HG03558 (cell line): Measurements from ENCODE around the gene CYSRT1.
A peak's percentile ranks its signal among the peaks of the same experiment; 100 is the strongest.

Experiments
- ATAC-seq: cut with Tn5 transposase; IDR thresholded peaks from one replicate; pipeline ENCODE4 v1.9.1; 2021; ENCODE audit warnings: moderate number of reproducible peaks; ENCODE audit not compliant: unreplicated experiment; ENCODE audit errors: extremely low read depth

The CYSRT1 gene

GRCh38 chr9:137222190-137223077, 2.5 kb upstream of the CYSRT1 start, which contains the start of gene RNF208:
Gene RNF208 (minus strand): TSS chr9:137222240. CDS start chr9:137221212, 1,028 bp downstream.
- no peak for ATAC-seq

- ATAC-seq: peak; percentile 57
These were observed 1.6 kb upstream of the CYSRT1 start for GRCh38 chr9:137223078-137223970.

DNA sequence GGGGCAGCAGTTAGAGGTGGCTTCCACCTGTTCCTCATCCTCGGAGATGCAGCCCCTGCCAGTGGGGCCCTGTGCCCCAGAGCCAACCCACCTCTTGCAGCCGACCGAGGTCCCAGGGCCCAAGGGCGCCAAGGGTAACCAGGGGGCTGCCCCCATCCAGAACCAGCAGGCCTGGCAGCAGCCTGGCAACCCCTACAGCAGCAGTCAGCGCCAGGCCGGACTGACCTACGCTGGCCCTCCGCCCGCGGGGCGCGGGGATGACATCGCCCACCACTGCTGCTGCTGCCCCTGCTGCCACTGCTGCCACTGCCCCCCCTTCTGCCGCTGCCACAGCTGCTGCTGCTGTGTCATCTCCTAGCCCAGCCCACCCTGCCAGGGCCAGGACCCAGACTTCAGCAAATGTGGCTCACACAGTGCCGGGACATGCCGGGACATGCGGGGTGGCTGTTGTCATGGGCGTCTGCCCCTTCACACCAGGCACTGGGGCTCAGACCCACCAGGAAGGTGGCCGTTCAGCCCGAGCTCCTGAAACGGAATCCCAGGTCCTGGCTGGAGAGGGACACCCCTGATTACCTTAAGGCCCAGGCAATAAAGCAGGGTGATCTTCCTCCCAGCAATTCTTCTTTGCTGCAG, 841 bp downstream of the CYSRT1 start:
- ATAC-seq: no peak

GRCh38 chr9:137226338-137227053, 1.5 kb downstream of the CYSRT1 start:
- ATAC-seq: no peak

GRCh38 chr9:137227054-137227852, 2.3 kb downstream of the CYSRT1 start, which contains the start of gene RNF224:
Gene RNF224 (plus strand): TSS chr9:137227502. CDS start chr9:137228336, 834 bp downstream.
- no peak for ATAC-seq

DNA sequence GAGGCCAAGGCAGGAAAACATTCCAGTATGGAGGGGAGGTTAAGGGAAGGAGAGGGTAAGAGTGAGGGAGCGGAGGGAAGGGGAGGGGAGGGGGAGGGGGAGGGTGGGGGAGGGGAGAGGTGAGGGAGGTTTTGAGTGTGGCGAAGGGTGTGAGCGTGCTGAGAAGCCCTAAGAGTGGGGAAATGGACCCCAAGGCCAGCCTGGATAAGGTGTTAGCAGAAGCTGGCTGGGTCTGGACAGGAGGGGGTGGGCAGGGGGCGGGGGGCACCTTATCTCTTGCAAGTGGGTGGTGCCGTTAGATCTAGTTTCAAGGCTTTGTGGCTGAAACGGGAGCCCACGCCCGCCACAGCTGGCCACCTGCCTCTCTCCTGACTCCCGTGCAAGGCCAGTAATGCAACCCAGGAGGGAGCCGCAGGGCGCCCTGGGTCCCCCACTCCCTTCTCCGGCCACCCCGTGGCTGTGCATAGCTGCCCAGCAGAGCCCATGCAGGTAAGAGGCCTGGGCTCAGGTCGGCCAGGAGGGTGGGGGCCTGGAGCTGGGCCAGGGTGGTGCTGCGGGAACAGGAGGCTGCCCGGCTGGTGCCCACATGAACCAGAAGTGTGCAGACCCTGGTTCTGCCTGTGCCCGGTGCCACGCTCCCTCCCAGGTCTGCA, 3.0 kb downstream of the CYSRT1 start:
- no peak for ATAC-seq

GRCh38 chr9:137228506-137228967, 3.6 kb downstream of the CYSRT1 start:
- ATAC-seq: no peak

GRCh38 chr9:137228968-137229896, 4.3 kb downstream of the CYSRT1 start:
- ATAC-seq: no peak

DNA sequence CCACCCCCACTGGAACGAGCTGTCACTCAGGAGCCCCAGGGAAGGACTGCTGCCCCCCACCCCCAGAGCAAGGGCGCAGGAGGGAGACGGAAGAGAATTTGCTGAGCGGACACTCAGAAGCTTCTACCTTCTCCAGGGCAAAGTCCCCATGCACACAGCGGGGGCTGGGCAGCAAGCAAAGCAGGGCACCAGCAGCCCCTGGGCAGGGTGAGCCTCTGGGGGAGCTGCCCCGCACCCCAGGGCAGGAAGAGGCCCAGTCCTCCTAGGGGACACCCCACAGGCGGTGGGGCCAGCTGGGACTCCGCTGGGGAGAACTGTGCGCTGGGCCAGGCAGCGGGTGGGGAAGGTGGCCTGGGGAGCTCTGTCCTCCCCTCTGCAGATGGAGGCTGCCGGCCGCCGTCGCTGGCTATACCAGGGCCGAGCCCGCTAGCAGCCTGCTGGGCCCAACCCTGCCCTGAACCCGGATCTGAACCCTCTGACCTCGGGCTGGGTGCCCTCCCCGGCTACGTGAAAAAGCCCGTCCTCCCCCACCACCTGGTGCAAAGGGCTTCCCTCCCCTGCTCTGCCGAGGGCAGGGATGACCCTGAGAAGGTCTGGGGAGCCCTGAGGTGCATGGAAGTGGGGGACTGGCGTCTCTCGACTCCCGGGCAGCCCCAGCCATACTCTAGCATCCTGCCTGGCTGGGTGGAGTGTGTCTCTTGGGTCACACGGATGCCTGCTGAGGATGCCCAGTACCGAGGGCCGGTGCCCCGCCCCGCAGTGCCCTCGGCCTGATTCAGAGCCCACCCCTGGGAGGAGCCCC, 5.1 kb downstream of the CYSRT1 start:
- no peak for ATAC-seq

- no peak for ATAC-seq
These were observed 5.9 kb downstream of the CYSRT1 start, which contains the start of gene SLC34A3 for GRCh38 chr9:137230705-137231371. Gene SLC34A3 (plus strand): TSS chr9:137230901. CDS start chr9:137231703, 802 bp downstream.

DNA sequence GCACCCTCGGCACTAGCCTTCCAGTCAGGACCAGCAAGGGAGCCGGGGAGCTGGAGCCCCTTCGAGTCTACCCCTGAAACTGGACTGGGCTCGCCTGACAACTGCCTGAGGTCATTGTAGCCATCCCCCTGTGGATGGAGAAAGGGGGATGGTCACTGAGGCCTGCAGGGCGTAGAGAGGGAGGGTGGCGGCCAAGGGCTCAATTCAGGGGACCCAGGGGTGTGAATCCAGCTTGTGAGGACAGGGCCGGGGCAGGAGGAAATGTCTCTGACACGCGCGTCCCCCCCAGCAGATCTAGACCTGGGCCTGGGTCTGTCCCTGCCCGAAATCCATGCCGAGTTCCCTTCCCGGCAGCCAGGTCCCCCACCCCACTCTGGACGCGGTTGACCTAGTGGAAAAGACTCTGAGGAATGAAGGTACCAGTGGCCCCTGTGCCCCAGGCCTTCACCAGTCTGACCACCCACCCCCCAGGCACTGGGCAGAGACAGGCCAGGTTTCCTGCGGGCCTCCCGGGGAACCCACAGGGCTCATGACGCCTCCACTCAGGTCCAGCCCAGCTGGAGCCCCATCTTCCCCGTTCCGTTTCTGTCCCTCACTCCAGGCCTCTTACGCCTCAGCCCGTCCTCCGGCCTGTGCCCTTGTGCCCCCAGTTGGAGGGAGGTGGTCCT, 6.5 kb downstream of the CYSRT1 start:
- ATAC-seq: no peak

DNA sequence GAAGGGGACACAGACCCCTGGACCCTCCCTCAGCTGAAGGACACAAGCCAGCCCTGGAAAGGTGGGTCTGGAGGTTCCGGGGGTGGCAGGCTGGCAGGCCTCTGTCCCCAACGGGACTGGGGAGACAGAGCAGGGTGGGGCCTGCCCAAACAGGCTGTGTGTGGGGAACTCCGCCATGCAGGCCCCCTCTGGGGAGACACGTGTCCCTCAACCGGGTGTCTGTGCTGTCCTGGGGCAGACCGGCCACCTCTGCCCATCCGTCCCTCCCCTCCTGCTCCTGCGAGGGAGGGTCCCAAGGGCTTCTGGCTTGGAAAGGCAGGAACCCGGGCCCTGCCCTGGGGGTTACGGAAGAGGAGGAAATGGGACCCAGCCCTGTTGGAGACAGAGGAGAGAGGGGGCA, 7.1 kb downstream of the CYSRT1 start:
- ATAC-seq: no peak

DNA sequence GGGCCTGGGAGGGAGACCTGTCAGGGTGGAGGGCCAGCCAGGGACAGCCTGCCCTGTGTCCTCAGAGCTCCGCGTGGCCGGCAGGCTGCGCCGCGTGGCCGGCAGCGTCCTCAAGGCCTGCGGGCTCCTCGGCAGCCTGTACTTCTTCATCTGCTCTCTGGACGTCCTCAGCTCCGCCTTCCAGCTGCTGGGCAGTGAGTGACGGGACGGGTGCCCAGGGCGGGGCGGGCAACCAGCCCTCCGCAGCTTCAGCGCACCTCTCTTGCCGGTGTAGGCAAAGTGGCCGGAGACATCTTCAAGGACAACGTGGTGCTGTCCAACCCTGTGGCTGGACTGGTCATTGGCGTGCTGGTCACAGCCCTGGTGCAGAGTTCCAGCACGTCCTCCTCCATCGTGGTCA, 7.5 kb downstream of the CYSRT1 start:
- ATAC-seq: no peak

- no peak for ATAC-seq
These were observed 8.4 kb downstream of the CYSRT1 start for GRCh38 chr9:137233143-137233980.
